Inflammatory macrophage treated with lipopolysaccharide for 1 hour (primary cell): ENCODE results near the gene ABHD14A.
"Not testable (repeated sequence)": the region's sequence is repeated elsewhere in the genome, so short reads cannot be mapped to it uniquely, and the experiment has no call there.

Experiments used
- DNase-seq, 2 donors: peaks; one replicate each; pipeline ENCODE4 v3.0.0-alpha.2; 2020 to 2022

ABHD14A gene

DNA sequence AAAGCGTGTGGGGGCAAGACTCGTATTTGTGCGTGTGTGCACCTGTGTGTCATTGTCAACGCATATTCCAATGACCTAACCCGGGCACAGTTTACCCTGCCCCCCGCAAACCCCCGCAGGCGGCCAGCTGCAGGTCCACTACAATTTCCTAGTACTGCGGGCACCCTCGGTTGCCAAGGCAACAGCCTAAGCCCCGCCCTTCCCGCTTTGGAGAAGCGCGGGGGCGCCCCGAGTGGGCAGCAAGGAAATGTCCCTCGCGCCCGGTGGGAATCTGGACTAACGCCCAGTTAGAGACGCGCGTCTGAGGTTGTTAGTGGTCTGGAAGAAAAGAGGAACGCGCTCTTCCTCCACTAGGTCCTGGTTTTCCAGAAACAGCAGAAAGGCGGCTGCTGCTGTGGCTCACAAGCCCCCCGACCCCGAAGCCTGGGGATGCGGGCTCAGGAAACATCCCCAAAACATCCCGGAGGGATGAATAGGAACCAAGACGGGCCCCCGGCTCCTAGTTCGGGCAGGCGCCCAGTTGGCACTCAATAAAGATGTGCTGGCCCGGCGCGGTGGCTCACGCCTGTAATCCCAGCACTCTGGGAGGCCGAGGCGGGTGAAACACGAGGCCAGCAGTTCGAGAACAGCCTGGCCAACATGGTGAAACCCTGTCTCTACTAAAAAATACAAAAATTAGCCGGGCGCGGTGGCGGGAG, 1.1 kb downstream of the ABHD14A start:
- DNase-seq: peak; percentile 73

DNA sequence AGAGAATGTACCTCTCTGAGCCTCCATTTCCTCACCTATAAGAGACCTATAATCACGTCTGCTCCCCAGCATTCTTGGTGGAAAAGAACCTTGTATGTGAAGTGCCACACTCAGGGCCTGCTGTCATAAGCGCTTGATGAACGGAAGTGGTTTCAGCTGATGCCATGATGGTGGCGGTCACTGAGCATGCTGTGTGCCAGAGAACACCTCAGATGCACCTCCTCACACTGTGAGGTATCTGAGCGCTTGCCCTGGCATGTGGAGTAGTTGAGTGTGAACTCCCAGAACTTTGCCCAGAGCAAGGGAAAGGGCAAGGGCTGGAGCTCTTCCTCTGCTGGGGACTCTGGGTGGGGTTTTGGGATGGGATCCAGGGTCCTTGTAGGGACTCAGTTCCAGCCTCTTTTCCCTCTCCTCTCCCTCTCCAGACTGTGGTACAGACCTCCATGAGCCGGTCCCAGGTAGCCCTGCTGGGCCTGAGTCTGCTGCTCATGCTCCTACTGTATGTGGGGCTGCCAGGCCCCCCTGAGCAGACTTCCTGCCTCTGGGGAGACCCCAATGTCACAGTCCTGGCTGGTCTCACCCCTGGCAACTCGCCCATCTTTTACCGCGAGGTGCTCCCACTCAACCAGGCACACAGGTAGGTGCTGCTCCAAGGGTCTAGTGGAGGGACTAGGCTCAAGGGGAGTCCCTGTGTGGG, 2.7 kb downstream of the ABHD14A start:
- no peak for DNase-seq

- no peak for DNase-seq
Observed at GRCh38 chr3:51978143-51978502, 3.3 kb downstream of the ABHD14A start.

GRCh38 chr3:51980253-51980652, 5.4 kb downstream of the ABHD14A start:
- no peak for DNase-seq

- DNase-seq: no peak
Observed at GRCh38 chr3:51982352-51982837, 7.5 kb downstream of the ABHD14A start.

- peak; percentile 84 to 87 for DNase-seq
Observed at GRCh38 chr3:51982838-51983577, 8.1 kb downstream of the ABHD14A start, which contains the start of gene ACY1. ACY1 (plus strand) TSS chr3:51983535; CDS start chr3:51984065, 530 bp downstream.

GRCh38 chr3:51983578-51984268, 8.9 kb downstream of the ABHD14A start:
- DNase-seq: no peak

- no peak for DNase-seq
Observed at GRCh38 chr3:51984269-51984647, 9.4 kb downstream of the ABHD14A start.

DNA sequence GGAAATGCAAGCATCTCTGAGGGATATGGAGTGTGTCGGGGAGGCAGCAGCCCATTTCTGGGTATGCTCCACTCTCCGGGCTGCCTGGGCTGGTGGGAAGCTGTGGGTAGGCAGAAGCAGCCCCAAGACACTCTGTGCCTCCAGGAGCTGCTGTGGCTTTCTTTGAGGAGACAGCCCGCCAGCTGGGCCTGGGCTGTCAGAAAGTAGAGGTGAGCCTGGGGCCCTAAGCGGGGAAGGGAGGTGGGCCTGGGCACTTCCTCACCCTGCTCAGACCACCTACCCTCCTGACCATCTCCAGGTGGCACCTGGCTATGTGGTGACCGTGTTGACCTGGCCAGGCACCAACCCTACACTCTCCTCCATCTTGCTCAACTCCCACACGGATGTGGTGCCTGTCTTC, 10.2 kb downstream of the ABHD14A start:
- no peak for DNase-seq

GRCh38 chr3:51986010-51986947, 11.4 kb downstream of the ABHD14A start:
- DNase-seq: no peak

DNA sequence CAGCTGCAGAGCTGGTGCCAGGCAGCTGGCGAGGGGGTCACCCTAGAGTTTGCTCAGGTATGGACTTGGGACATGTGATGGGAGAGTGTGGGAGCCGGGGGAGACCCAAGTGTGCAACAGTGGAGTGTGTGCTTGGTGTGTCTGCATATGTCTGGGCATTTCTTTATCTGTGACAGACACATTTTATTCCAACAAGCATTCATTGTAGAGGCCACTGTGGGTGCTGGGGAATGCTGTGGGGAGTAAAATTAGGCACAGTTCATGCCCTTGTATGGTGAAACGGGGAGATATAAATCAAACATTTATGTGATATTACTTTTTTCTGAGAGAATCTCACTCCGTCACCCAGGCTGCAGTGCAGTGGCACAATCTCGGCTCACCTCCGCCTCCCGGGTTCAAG, 12.7 kb downstream of the ABHD14A start:
- DNase-seq: no peak

DNA sequence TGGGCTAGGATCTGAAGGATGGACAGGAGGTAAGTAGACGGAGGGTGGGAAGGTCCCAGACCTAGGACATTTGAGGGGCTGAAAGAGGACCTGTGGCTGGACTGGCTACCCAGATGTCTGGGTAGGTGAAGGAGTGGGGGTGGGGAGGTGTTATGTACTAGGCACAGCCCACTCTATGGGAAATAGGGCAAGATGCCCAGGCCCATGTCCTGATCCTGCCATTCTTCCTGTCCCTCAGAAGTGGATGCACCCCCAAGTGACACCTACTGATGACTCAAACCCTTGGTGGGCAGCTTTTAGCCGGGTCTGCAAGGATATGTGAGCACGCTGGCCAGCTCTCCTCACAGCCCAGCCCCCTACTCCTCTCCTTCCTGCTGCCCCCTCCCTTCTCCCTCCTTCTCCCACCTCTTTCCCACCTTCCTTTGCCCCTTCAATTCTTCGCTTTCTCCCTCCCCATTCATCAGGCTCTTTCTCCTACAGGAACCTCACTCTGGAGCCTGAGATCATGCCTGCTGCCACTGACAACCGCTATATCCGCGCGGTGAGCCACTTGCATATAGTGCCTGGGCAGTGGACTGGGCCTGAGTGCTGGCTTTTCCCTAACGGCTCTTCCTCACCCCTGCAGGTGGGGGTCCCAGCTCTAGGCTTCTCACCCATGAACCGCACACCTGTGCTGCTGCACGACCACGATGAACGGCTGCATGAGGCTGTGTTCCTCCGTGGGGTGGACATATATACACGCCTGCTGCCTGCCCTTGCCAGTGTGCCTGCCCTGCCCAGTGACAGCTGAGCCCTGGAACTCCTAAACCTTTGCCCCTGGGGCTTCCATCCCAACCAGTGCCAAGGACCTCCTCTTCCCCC, 13.7 kb downstream of the ABHD14A start:
- DNase-seq: no peak

GRCh38 chr3:51990501-51990971, 15.7 kb downstream of the ABHD14A start:
- not testable (repeated sequence) for DNase-seq

- DNase-seq: no peak
Observed at GRCh38 chr3:51992017-51992682, 17.3 kb downstream of the ABHD14A start.

GRCh38 chr3:51993657-51994056, 18.8 kb downstream of the ABHD14A start:
- not testable (repeated sequence) for DNase-seq

GRCh38 chr3:51994530-51994929, 19.7 kb downstream of the ABHD14A start:
- no peak for DNase-seq

DNA sequence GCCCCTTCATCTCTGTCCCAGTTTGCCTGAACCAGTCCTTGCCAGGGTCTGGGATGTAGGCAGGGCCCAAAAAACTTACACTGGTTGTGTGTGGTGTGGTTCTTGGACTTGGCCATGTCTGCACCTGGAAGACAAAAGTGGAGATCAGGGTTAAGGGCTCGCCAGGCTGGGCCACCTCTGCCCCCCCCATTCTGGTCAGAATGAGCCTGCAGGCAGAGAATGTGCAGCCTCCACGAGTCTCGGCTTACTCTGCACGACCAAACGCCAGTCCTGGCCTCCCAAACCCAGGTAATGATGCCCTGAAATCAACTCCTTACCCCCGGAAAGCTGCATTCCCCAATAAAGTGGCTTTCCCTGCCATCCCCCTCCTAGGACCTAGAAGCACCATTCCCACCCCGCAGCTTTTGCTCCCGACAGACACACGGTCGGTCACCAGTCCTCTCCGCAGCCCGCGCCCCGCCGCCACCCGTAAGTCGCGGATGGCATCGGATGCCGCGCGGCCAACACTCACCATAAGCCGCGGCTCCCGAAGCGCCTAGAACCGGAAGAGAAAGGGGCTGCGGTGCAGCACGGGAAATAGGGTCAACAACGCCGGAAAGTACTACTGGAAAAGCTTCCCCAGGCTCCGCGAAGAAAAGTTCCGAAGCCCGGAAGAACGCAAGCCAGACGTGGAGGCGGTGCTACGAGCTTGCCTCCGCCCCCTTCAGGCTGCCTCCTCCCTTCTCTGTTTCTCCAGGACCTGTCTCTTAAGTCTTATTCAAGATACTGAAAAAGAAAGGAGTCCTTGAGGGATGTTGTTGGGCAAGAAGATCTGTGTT, 20.7 kb downstream of the ABHD14A start, which contains the start of gene RPL29:
Gene RPL29, minus strand, starts transcription at position 550 of the 818 bp plus-strand sequence. Its CDS starts 434 bp downstream, at position 116.
- DNase-seq: peak; percentile 91 to 95

- no peak for DNase-seq
Observed at GRCh38 chr3:51997172-51997571, 22.3 kb downstream of the ABHD14A start.
